HG03108 (cell line): ENCODE results near the gene KRTAP22-1.

Source experiments
- ATAC-seq: cut with Tn5 transposase; IDR thresholded peaks from one replicate; pipeline ENCODE4 v1.9.1; 2021; ENCODE audit warnings: moderate library complexity; ENCODE audit not compliant: unreplicated experiment

KRTAP22-1 gene

DNA sequence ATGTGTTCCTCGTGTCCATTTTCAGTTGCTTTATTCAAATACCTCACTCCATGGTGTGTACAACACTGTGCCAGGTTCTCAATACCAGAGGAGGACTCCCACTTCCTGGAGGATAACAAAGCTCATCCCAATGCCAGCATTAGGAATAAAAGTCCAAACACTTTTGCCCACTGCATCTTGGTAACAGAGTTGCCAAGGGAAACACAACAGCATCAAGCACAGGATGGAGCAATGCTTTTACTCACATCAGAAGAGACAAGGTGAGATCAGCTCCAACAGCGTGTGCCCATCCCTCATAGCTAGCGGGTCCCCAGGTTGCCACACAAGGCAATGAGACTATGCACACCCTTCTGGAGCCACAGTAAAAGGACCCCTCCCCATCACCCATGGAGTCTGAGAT, 22.5 kb downstream of the KRTAP22-1 start:
- ATAC-seq: no peak

DNA sequence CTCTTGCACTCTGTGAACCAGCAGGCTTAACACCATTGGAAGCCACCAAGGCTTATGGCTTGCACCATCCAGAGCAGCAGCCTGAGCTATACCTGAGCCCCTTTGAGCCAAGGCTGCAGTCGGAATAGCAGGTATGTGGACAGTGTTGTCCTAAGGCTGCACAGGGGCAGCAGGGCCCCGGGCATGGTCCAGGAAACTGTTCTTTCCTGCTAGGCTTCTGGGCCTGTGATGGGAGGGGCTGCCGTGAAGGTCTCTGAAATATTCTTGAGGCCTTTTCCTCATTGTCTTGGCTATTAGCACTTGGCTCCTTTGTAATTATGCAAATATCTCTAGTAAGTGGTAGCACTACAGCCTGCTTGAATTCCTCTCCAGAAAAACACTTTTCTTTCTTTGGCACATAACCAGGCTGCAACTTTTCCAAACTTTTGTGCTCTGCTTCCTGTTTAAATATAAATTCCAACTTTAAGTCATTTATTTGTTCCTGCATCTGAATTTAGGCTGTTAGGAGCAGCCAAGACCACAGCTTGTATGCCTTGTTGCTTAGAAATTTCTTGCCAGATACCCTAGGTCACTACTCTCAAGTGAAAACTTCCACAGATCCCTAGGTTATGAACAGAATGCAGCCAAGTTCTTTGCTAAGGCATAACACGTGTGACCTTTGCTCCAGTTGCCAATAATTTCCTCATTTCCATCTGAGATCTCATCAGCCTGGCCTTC, 24.7 kb downstream of the KRTAP22-1 start:
- ATAC-seq: no peak

DNA sequence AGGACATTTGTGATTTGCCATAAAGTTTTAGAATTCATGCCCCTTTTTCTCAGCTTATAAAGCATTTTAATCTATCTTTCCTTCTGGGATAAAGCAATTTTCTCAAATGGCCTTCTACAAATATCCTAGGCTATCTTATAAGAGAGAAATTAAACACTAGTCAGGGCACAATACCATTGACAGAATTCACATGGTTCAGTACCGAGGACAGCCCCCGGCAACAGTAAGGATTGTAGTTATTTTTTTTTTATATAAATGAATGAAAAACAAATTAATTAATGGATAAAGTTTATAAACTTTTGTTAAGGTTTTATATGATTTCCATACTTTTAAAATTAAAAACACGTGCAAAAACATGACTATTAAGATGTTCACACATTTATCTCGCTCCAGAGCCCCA, 27.2 kb downstream of the KRTAP22-1 start:
- ATAC-seq: no peak

DNA sequence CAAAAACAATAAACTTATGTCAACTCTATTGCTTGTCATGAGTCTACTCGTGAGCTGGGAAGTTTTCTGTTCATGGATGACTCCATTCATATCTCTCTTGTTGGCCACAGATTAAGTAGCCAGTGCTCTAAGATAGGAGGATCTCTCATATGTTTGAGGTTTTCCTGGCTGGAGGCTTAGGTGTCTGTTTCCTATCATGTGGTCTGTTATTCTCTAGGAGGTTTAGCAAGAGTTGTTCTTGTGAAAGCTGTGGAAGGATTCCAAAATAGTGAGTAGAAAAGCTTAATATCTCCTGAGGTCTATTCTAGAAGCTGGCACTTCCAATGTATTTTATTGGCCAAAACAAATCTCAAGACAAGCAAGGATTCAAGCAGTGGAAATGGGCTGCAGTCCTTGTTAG, 28.3 kb downstream of the KRTAP22-1 start:
- ATAC-seq: no peak

DNA sequence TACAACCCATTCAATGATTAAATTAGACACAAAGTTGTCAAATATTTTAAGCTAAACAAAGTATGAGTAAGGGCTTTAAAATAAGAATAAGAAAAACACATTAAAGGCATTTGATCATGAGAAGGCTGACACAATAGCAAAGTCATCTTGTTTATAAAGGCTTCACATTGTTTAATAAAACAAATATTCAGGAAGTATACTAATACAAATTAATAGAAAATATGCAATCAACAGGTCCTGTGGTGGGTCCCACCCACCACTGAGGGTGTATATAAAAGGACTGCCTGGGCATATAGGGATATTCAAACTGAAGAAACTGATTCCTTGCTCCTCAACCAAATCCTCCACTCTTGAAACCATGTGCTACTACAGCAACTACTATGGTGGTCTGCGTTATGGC, 34.0 kb downstream of the KRTAP22-1 start, which contains the start of gene KRTAP20-2:
Gene KRTAP20-2 (plus strand): TSS at position 301 of the 400 bp plus-strand sequence. CDS start 58 bp downstream, at position 359.
- ATAC-seq: no peak

DNA sequence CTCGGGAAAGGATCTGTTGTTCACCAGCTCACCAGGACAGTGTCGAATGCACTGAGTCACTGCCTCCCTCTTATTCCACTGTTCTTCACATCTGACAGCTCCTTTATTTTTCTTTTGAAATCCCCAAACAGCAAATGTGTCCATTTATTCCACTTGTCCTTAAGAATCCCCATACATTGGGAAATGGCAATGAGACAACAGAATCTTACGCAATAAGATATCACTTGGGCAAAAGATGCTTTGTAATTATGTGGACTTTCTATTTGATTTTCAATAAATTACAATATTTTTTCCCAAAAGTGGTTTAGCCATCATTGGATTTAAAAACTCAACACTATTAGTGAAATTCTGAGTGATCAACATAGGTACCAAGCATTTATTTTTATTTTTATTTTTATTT, 37.8 kb downstream of the KRTAP22-1 start:
- no peak for ATAC-seq

DNA sequence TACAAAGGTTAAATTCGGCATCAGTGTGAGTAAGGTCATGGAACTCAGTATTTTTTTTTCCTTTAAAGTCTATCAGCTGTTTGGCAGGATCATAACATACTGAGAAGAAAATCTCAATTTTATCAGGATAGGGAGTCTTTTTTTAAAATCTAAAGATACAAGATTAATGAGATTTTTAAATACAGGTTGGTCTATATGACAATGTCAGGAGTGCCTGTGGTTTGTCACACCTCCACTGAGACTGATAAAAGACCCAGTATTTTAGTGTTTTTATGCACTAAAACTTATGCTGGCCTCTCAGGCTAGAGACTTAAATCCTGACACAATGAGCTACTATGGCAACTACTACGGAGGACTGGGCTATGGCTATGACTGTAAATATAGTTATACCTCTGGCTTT, 41.7 kb downstream of the KRTAP22-1 start, which contains the start of gene KRTAP20-3:
Gene KRTAP20-3 (plus strand): TSS at position 301 of the 400 bp plus-strand sequence.
- ATAC-seq: no peak

DNA sequence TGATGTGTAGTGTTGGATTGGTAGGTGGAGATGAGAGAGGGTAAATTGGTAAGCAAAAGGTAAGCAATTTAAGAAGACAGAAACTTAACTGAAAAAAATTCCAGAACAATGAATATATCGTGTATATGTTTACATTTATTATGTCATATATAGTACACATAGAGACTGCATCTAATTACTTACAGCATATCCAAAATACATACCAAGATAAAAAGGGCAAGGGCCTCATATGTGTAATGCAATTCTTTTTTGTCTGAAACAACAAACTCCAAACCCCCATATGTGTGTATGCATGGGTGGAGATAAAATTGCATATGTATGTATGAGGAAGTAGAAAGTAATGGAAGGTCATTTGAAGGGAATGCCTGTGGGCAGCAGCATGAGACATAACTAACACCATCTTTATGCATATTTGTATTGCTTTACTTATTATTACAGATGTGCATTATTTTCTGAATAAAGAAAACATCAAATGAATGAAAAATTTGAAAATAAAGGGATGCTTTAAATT, 46.1 kb downstream of the KRTAP22-1 start:
- ATAC-seq: no peak
